Loucy (cell line): ENCODE results near the gene FSTL5.

Experiments
- EZH2phosphoT487 ChIP-seq: fragments of 200-600 bp; IDR thresholded peaks from 2 replicates; pipeline ENCODE4 v1.6.1; 2018; ENCODE audit warnings: antibody characterized with exemption, mild to moderate bottlenecking, moderate library complexity, borderline replicate concordance
- TF ChIP-seq, protein P1 (sequence below): fragments of 200-600 bp; sonication (generic); conservative IDR thresholded peaks from 2 replicates; pipeline ENCODE4 v1.5.1; 2014; ENCODE audit warnings: mild to moderate bottlenecking, antibody characterized with exemption, low read length

DNA sequence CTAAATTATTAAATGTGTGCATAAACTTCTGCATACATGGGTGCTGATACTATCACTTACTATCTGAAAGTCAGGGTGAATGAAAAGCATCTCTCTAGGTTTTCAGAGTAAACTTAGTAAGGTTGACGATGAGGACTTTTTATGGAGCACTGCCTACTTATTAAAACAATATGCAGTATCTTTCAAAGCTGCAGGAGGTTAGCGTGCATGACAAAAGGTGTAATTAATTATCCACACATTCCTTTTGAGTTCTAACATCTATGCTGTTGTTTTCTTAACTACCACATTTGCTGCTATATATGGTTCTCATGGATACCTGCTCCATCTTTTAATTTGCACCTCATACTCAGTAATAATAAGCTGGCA is 256.2 kb downstream of the FSTL5 start:
- TF ChIP-seq, protein P1, sequence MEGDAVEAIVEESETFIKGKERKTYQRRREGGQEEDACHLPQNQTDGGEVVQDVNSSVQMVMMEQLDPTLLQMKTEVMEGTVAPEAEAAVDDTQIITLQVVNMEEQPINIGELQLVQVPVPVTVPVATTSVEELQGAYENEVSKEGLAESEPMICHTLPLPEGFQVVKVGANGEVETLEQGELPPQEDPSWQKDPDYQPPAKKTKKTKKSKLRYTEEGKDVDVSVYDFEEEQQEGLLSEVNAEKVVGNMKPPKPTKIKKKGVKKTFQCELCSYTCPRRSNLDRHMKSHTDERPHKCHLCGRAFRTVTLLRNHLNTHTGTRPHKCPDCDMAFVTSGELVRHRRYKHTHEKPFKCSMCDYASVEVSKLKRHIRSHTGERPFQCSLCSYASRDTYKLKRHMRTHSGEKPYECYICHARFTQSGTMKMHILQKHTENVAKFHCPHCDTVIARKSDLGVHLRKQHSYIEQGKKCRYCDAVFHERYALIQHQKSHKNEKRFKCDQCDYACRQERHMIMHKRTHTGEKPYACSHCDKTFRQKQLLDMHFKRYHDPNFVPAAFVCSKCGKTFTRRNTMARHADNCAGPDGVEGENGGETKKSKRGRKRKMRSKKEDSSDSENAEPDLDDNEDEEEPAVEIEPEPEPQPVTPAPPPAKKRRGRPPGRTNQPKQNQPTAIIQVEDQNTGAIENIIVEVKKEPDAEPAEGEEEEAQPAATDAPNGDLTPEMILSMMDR, result no peak
- TF ChIP-seq EZH2phosphoT487, result no peak
